Ovary (tissue), 9 donors: ENCODE data around the gene PALLD. TPM values are rescaled to one million over a fixed set of nuclear protein-coding genes. Genes with fewer than 3 reads are reported as not detected.

ENCODE experiments used
- DNase-seq, 5 donors: peaks; one replicate each; pipeline ENCODE4 v3.0.0-alpha.2; 2019 to 2020
- H3K27ac ChIP-seq, 2 donors: fragments of 200-600 bp; one replicate each; pipeline versions ENCODE4 v1.5.1 to v1.8.0; 2019 to 2022
- H3K27me3 ChIP-seq: fragments of 200-600 bp; one replicate; pipeline ENCODE4 v1.8.0; 2022
- H3K36me3 ChIP-seq: fragments of 200-600 bp; sonication (generic); one replicate; pipeline ENCODE4 v1.5.1; 2019
- H3K4me1 ChIP-seq: one replicate; pipeline ENCODE4 v1.8.1; 2013; ENCODE audit warnings: mild to moderate bottlenecking, moderate library complexity; ENCODE audit not compliant: insufficient read depth
- H3K4me3 ChIP-seq: fragments of 200-600 bp; sonication (generic); one replicate; pipeline ENCODE4 v1.5.1; 2017
- H3K9me3 ChIP-seq, 2 donors: fragments of 200-600 bp in 1 of 2; sonication (generic) in 1 of 2; one replicate each; pipeline versions ENCODE4 v1.5.1 to v1.8.1; 2013 to 2019; ENCODE audit warnings: mild to moderate bottlenecking in 1 of 2, moderate library complexity in 1 of 2
- EP300 ChIP-seq: sonication (generic); formaldehyde crosslinking; IDR thresholded peaks from one replicate; pipeline ENCODE4 v1.6.1; 2017; ENCODE audit warnings: antibody characterized with exemption
- POLR2A ChIP-seq: fragments of 450-650 bp; IDR thresholded peaks from one replicate; pipeline ENCODE4 v1.6.1; 2017; ENCODE audit warnings: antibody characterized with exemption, mild to moderate bottlenecking, moderate library complexity
- WGBS, 3 donors: extraction: QIAGEN DNeasy Blood & Tissue Kit in 1 of 3; methylation state at CpG; one replicate each; pipeline versions ENCODE4 v1.1.5 to v1.1.7; 2013 to 2017; 5-methylcytosine and 5-hydroxymethylcytosine counted together
- intact Hi-C, 4 donors: fragments of 100-400 bp; cut with DNase I; formaldehyde crosslinking; loops; one replicate each; pipeline versions ENCODE4 v1.11.0 to v1.15.1; 2022 to 2023
- polyA plus RNA-seq, 2 donors: library from polyadenylated mRNA; stranded (reverse); fragments of 200-250 nt in 1 of 2; fragments of 350-450 nt in 1 of 2; fragmentation: Illumina TruSeq in 1 of 2; extraction: RNeasy Lipid Tissue Mini Kit (QIAGEN cat#74804) in 1 of 2; gene quantifications; one replicate each; pipeline ENCODE4 v1.2.3, GENCODE V29; 2013 to 2014
- total RNA-seq, 7 donors: library from RNA; depleted of rRNA in 2 of 7; stranded (reverse); fragments of >200 nt in 2 of 7; fragmentation: NEBNext Ultra II Directional in 3 of 7; extraction: Animal tissue kit (Norgen Biotek cat#: 25700) in 3 of 7; gene quantifications; one replicate each; pipeline versions ENCODE4 v1.1.0 to v1.2.4, GENCODE V29; 2016 to 2023
- TF ChIP-seq, protein P1 (sequence below), 3 donors: fragments of 450-650 bp in 2 of 3; fragments of 200-600 bp in 1 of 3; IDR thresholded peaks; one replicate each; pipeline versions ENCODE4 v1.5.1 to v1.8.0; 2016 to 2022; ENCODE audit warnings: antibody characterized with exemption in 3 of 3, mild to moderate bottlenecking in 1 of 3
- donor health status: DM: no; HTN: no; CAD: no; lungs with moderate emphysema.
- donor health status: DM: no; HTN: no; CAD: no.
- donor health status: Bipolar disorder and iron deficiency.
- donor health status: DM: yes; HTN: yes; CAD: no.
- donor health status: DM: no; HTN: no; CAD: no.
- donor health status: DM: yes; HTN: yes; CAD: no.

PALLD gene
- total and polyA plus RNA-seq, 9 donors, result 96.8 to 605 (median 137) TPM

DNA sequence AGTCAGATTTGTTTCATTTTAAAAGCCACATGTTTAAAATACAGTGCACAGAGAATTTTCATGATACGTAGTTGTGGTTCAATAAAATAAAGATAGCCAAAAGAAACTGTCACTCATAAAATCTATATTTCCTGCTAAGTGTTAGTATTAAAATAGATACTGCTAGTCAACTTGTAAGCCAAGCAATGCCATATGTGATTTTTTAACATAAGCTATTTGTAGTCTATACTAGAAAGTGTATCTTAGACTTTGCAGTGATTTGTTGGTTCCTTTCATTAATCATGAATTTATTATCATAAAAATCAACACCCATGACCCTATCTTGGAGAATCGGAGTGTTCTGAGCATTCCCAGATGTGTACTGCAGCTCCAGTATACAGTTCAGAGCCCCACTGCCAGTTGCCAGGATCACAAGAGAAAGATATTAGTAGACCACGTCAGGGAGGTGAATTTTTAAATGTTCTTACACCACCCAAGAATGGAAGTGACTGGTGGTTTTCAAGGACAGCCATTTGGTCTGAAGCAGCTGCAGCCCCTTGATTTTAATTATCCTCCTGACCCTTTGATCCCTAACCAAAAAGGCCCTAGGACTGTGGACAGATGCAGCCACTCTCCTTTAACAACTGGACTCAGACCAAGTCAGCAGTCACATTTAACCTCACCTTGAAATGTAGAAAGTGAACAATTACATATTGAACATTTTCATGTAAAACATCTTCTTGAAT is 163.1 kb downstream of the PALLD start:
- H3K4me3 ChIP-seq, result no peak overlapping the region
- H3K27ac ChIP-seq, result no peak overlapping the region
- WGBS, 3 donors, result 43 to 49% (median 44%) methylated on average over 3 of the region's 3 CpGs

DNA sequence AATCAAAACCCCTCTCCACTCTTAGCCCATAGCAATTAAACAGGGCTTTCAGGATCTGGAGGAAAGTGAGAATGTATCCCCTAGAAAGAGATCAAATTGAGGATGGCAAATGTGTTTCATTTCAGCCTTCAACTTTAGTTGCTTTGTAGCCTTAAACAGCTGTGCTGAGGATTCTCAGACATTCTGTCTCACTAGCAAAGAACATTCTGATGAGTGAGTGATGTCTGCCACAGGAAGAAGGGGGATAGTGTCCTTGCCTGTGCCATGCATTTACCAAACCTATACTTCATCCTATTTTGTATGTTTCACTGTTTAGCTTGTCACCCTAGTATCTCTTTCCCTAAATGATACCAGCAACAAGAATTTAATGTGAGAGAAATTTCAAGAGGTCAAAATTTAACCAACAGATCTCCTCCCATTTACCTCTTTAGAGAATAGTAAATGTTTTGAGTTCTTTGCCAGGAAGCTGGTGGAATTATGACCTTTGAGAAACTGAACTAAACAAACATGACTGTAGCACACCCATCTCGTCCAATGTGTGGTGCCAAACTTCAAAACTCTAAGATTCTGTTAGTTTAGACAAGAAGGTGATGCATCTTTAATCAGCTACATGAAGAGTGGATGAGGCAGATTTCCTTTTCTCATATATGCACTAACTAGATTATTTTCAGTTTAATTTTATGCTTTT is 165.6 kb downstream of the PALLD start:
- H3K27me3 ChIP-seq, result no peaks in the 10 kb centered on the region
- TF ChIP-seq, protein P1, sequence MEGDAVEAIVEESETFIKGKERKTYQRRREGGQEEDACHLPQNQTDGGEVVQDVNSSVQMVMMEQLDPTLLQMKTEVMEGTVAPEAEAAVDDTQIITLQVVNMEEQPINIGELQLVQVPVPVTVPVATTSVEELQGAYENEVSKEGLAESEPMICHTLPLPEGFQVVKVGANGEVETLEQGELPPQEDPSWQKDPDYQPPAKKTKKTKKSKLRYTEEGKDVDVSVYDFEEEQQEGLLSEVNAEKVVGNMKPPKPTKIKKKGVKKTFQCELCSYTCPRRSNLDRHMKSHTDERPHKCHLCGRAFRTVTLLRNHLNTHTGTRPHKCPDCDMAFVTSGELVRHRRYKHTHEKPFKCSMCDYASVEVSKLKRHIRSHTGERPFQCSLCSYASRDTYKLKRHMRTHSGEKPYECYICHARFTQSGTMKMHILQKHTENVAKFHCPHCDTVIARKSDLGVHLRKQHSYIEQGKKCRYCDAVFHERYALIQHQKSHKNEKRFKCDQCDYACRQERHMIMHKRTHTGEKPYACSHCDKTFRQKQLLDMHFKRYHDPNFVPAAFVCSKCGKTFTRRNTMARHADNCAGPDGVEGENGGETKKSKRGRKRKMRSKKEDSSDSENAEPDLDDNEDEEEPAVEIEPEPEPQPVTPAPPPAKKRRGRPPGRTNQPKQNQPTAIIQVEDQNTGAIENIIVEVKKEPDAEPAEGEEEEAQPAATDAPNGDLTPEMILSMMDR (IDR thresholded peaks at IDR 0.05), result no peak
- TF ChIP-seq POLR2A (no peak), EP300 (no peak)
- intact Hi-C loops, result no loop called here
- H3K4me3 ChIP-seq, result no peak overlapping the region
- H3K27ac ChIP-seq, result no peak overlapping the region
- H3K4me1 ChIP-seq, result peaks cover 3% of the 10 kb centered on the region
- WGBS, 3 donors, result 76 to 91% (median 85%) methylated on average over 1 of the region's 1 CpG
- DNase-seq, result no peak
- H3K36me3 ChIP-seq, result no peaks in the 10 kb centered on the region
- H3K9me3 ChIP-seq, result no peaks in the 10 kb centered on the region

More for the DNA sequence above, 163.1 kb downstream of the PALLD start:
- H3K9me3 ChIP-seq, result no peaks in the 10 kb centered on the region
- no peaks in the 10 kb centered on the region for H3K27me3 ChIP-seq
- peaks cover 5% of the 10 kb centered on the region for H3K4me1 ChIP-seq
- no peak for TF ChIP-seq POLR2A
- TF ChIP-seq, protein P1 (IDR thresholded peaks at IDR 0.05), result no peak
- TF ChIP-seq EP300, result no peak
- no peaks in the 10 kb centered on the region for H3K36me3 ChIP-seq
- DNase-seq, result no peak
- intact Hi-C loops, result no loop called here

DNA sequence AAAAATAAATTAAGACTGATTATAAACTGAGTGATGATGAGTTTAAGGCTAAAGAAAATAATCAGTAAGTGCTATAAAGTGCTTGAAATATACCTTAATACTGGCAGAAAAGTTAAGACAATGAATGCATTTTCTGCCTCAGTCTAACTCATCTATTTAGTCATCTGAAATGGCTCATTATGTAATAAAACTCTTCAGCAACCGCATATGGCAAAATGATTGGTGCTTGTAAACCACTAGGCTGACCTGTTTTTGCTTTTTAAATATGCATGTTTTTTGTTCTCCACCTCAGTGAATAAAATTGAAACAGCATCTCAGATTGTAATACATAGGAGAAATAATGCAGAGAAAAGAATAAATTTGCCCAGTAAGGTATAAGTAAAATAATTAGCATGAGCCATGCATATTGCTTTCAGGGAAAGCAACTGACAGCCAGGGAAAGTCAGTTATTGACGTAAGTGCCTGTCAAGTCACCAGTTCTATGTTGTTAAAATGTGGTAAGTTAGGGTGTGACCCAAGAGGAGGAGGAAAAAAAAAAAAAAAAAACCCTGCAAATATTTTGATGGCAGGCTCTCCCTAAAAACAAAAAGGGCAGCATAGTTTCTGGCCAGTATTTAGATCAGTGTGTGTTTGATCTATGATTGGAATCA is 167.5 kb downstream of the PALLD start:
- Histone ChIP-seq H3K4me1 (peaks cover 3% of the 10 kb centered on the region), H3K27ac (no peak overlapping the region), H3K27me3 (no peaks in the 10 kb centered on the region), H3K4me3 (no peak overlapping the region), H3K36me3 (no peaks in the 10 kb centered on the region), H3K9me3 (no peaks in the 10 kb centered on the region)
- 86 to 96% (median 91%) methylated on average over 2 of the region's 2 CpGs for WGBS, 3 donors
- intact Hi-C loops, result no loop called here
- TF ChIP-seq POLR2A (no peak), EP300 (no peak)
- TF ChIP-seq, protein P1 (IDR thresholded peaks at IDR 0.05), result no peak
- DNase-seq, result no peak

DNA sequence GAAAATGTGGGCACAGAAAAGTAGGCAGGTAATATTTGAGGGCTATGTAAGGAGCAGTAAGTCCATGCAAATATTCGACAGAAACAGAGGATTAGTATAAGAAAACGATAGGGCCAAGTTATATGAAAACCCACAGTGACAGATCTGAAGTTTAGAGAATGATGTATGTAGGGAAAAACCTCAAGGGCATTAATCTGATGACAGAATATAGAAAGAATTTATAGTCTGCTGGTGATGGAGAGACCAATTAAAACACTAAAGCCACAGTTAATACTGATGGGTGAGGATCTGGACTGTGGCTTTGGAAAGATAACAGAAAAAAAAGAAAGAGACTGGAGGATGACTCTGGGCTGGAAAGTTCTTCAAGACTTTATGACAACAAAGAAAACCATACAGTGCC is 169.7 kb downstream of the PALLD start:
- Histone ChIP-seq H3K27me3 (no peaks in the 10 kb centered on the region), H3K4me1 (no peaks in the 10 kb centered on the region), H3K4me3 (no peak overlapping the region), H3K27ac (no peak overlapping the region), H3K36me3 (no peaks in the 10 kb centered on the region), H3K9me3 (no peaks in the 10 kb centered on the region)
- 43 to 63% (median 58%) methylated on average over 2 of the region's 2 CpGs for WGBS, 3 donors
- DNase-seq, result no peak
- intact Hi-C loops, result no loop called here
- TF ChIP-seq POLR2A, result no peak
- TF ChIP-seq, protein P1 (IDR thresholded peaks at IDR 0.05), result no peak
- TF ChIP-seq EP300, result no peak
